DOHH2 (cell line): ENCODE data around the gene CALHM1.

Source experiments
- H3F3A ChIP-seq: fragments of 200-600 bp; sonication (generic), shearing (Covaris generic); 2 replicates; pipeline ENCODE4 v1.6.0; 2016; ENCODE audit warnings: antibody characterized with exemption, mild to moderate bottlenecking; ENCODE audit not compliant: control insufficient read depth, insufficient read depth
- H3K27ac ChIP-seq: fragments of 200-600 bp; sonication (generic); 2 replicates; pipeline ENCODE4 v1.5.1; 2014; ENCODE audit warnings: low read depth, mild to moderate bottlenecking, low read length, moderate library complexity
- H3K27me3 ChIP-seq: fragments of 200-600 bp; sonication (generic); 2 replicates; pipeline ENCODE4 v1.6.1; 2014; ENCODE audit warnings: mild to moderate bottlenecking, low read length, mixed read lengths; ENCODE audit not compliant: control insufficient read depth
- H3K36me3 ChIP-seq: fragments of 200-600 bp; sonication (generic); 2 replicates; pipeline ENCODE4 v1.6.1; 2014; ENCODE audit warnings: mild to moderate bottlenecking, low read length, moderate library complexity, mixed read lengths; ENCODE audit not compliant: control insufficient read depth
- H3K4me1 ChIP-seq: fragments of 200-600 bp; sonication (generic); 2 replicates; pipeline ENCODE4 v1.6.1; 2014; ENCODE audit warnings: mild to moderate bottlenecking, low read length, mixed read lengths; ENCODE audit not compliant: control insufficient read depth
- H3K4me2 ChIP-seq: fragments of 200-600 bp; sonication (generic); 2 replicates; pipeline ENCODE4 v1.6.0; 2014; ENCODE audit warnings: mild to moderate bottlenecking, low read length, moderate library complexity
- H3K4me3 ChIP-seq: fragments of 200-600 bp; sonication (generic); 2 replicates; pipeline ENCODE4 v1.5.1; 2014; ENCODE audit warnings: mild to moderate bottlenecking, low read length, mixed read lengths
- H3K79me2 ChIP-seq: fragments of 200-600 bp; sonication (generic); 2 replicates; pipeline ENCODE4 v1.6.1; 2014; ENCODE audit warnings: mild to moderate bottlenecking, low read length, mixed read lengths; ENCODE audit not compliant: control insufficient read depth
- H3K9me2 ChIP-seq: fragments of 200-600 bp; sonication (generic); replicated peaks from 2 replicates; pipeline ENCODE4 v1.6.1; 2014; ENCODE audit warnings: mild to moderate bottlenecking, low read length, mixed read lengths; ENCODE audit not compliant: control insufficient read depth
- H3K9me3 ChIP-seq: fragments of 200-600 bp; sonication (generic); 2 replicates; pipeline ENCODE4 v1.6.1; 2014; ENCODE audit warnings: antibody characterized with exemption, low read length, mixed read lengths; ENCODE audit not compliant: control insufficient read depth, insufficient read depth
- H4K20me1 ChIP-seq: fragments of 200-600 bp; sonication (generic); 2 replicates; pipeline ENCODE4 v1.6.0; 2014; ENCODE audit warnings: low read depth, mild to moderate bottlenecking, antibody characterized with exemption, low read length, moderate library complexity; ENCODE audit not compliant: control insufficient read depth, insufficient read depth
- CTCF ChIP-seq: fragments of 200-600 bp; sonication (generic); IDR thresholded peaks from one replicate; pipeline ENCODE4 v1.5.1; 2014; ENCODE audit warnings: antibody characterized with exemption, mild to moderate bottlenecking, low read depth, low read length; ENCODE audit not compliant: poor library complexity, severe bottlenecking
- EZH2phosphoT487 ChIP-seq: fragments of 200-600 bp; sonication (generic); IDR thresholded peaks from 2 replicates; pipeline ENCODE4 v1.6.1; 2017; ENCODE audit warnings: borderline replicate concordance, mild to moderate bottlenecking, antibody characterized with exemption, low read length, moderate library complexity, mixed read lengths

Gene CALHM1

GRCh38 chr10:103458720-103459119, at the start of gene CALHM1:
TSS of gene CALHM1 (minus strand) at chr10:103458900. CDS start at chr10:103458751, 149 bp downstream.
- peaks cover 35% of the 10 kb centered on the region for H3K4me1 ChIP-seq
- H3K9me2 ChIP-seq: no peaks in the 10 kb centered on the region
- TF ChIP-seq EZH2phosphoT487 (no peak), CTCF (no peak)
- no peaks in the 10 kb centered on the region for H3K79me2 ChIP-seq
- no peaks in the 10 kb centered on the region for H3K9me3 ChIP-seq
- H3K4me3 ChIP-seq: no peak within 1 kb of the TSS
- no peaks in the 10 kb centered on the region for H4K20me1 ChIP-seq
- H3K4me2 ChIP-seq: 0 out of 2 replicates have a peak within 1 kb of the TSS, but pooled peaks have one; percentile 19
- no peaks in the 10 kb centered on the region for H3K36me3 ChIP-seq
- no peak within 1 kb of the TSS for H3K27ac ChIP-seq
- peaks cover 7% of the 10 kb centered on the region for H3F3A ChIP-seq
- H3K27me3 ChIP-seq: no peaks in the 10 kb centered on the region

- Histone ChIP-seq H3K4me3 (no peak overlapping the region), H3K36me3 (no peaks in the 10 kb centered on the region), H3K4me1 (peaks cover 4% of the 10 kb centered on the region; the same call in 1 of the 2 replicates), H4K20me1 (no peaks in the 10 kb centered on the region), H3F3A (no peaks in the 10 kb centered on the region), H3K79me2 (no peaks in the 10 kb centered on the region), H3K9me2 (no peaks in the 10 kb centered on the region), H3K4me2 (no peak overlapping the region), H3K9me3 (no peaks in the 10 kb centered on the region), H3K27me3 (peaks cover 26% of the 10 kb centered on the region), H3K27ac (no peak overlapping the region)
- no peak for TF ChIP-seq EZH2phosphoT487
- no peak for TF ChIP-seq CTCF
Measured at GRCh38 chr10:103507235-103508191, 48.8 kb upstream of the CALHM1 start.

- H3K27ac ChIP-seq: no peak overlapping the region
- no peak overlapping the region for H3K4me3 ChIP-seq
- no peaks in the 10 kb centered on the region for H4K20me1 ChIP-seq
- no peaks in the 10 kb centered on the region for H3K36me3 ChIP-seq
- H3K4me2 ChIP-seq: no peak overlapping the region
- peaks cover 29% of the 10 kb centered on the region for H3K27me3 ChIP-seq
- no peaks in the 10 kb centered on the region for H3F3A ChIP-seq
- no peaks in the 10 kb centered on the region for H3K9me2 ChIP-seq
- TF ChIP-seq CTCF (no peak), EZH2phosphoT487 (no peak)
- no peaks in the 10 kb centered on the region for H3K9me3 ChIP-seq
- no peaks in the 10 kb centered on the region for H3K79me2 ChIP-seq
- peaks cover 4% of the 10 kb centered on the region; the same call in 1 of the 2 replicates for H3K4me1 ChIP-seq
Measured at GRCh38 chr10:103506061-103506460, 47.4 kb upstream of the CALHM1 start.
